HEK293 (cell line): ENCODE data around the gene CETN3.

Source experiments
- AEBP2 ChIP-seq: fragments of 450-650 bp; formaldehyde crosslinking; IDR thresholded peaks from 2 replicates; pipeline ENCODE4 v1.5.1; 2016; ENCODE audit warnings: missing biosample characterization, missing genetic modification characterization, borderline replicate concordance
- EGR2 ChIP-seq: fragments of 450-650 bp; formaldehyde crosslinking; IDR thresholded peaks from 2 replicates; pipeline ENCODE4 v1.5.1; 2016; ENCODE audit warnings: low read depth, missing biosample characterization, missing genetic modification characterization
- GLIS2 ChIP-seq: fragments of 450-650 bp; formaldehyde crosslinking; IDR thresholded peaks from 2 replicates; pipeline ENCODE4 v1.5.1; 2016; ENCODE audit warnings: missing biosample characterization, missing genetic modification characterization
- IKZF3 ChIP-seq: fragments of 450-650 bp; IDR thresholded peaks from 2 replicates; pipeline ENCODE4 v1.5.0; 2018; ENCODE audit warnings: missing biosample characterization, mild to moderate bottlenecking, missing genetic modification characterization, moderate library complexity
- KLF7 ChIP-seq: fragments of 450-650 bp; formaldehyde crosslinking; IDR thresholded peaks from 2 replicates; pipeline ENCODE4 v1.5.1; 2016; ENCODE audit warnings: missing biosample characterization, missing genetic modification characterization, borderline replicate concordance
- PATZ1 ChIP-seq: fragments of 450-650 bp; formaldehyde crosslinking; IDR thresholded peaks from 2 replicates; pipeline ENCODE4 v1.5.1; 2016; ENCODE audit warnings: missing biosample characterization, missing genetic modification characterization
- SCRT1 ChIP-seq: fragments of 450-650 bp; formaldehyde crosslinking; IDR thresholded peaks from 2 replicates; pipeline ENCODE4 v1.5.1; 2016; ENCODE audit warnings: missing biosample characterization, missing genetic modification characterization, borderline replicate concordance
- SETDB1 ChIP-seq: IDR thresholded peaks from one replicate; pipeline ENCODE4 v1.6.1; 2017; ENCODE audit warnings: mild to moderate bottlenecking, low read length, moderate library complexity, mixed read lengths; ENCODE audit not compliant: insufficient read length
- TRIM28 ChIP-seq: IDR thresholded peaks from 2 replicates; pipeline ENCODE4 v1.6.1; 2011; ENCODE audit warnings: low read length, control low read depth, borderline replicate concordance
- ZBTB21 ChIP-seq: fragments of 450-650 bp; formaldehyde crosslinking; IDR thresholded peaks from 2 replicates; pipeline ENCODE4 v1.5.1; 2017; ENCODE audit warnings: missing biosample characterization, missing genetic modification characterization
- ZBTB26 ChIP-seq: fragments of 450-650 bp; formaldehyde crosslinking; optimal IDR thresholded peaks from 2 replicates; pipeline ENCODE3; 2016; ENCODE audit warnings: missing biosample characterization, mild to moderate bottlenecking, missing genetic modification characterization
- ZBTB48 ChIP-seq: fragments of 450-650 bp; formaldehyde crosslinking; IDR thresholded peaks from 2 replicates; pipeline ENCODE4 v1.5.1; 2016; ENCODE audit warnings: missing biosample characterization, missing genetic modification characterization
- ZFP37 ChIP-seq: fragments of 450-650 bp; formaldehyde crosslinking; IDR thresholded peaks from 2 replicates; pipeline ENCODE4 v1.5.1; 2016; ENCODE audit warnings: missing biosample characterization, missing genetic modification characterization
- ZFP69B ChIP-seq: fragments of 450-650 bp; formaldehyde crosslinking; IDR thresholded peaks from 2 replicates; pipeline ENCODE4 v1.5.1; 2016; ENCODE audit warnings: missing biosample characterization, missing genetic modification characterization
- ZNF157 ChIP-seq: fragments of 450-650 bp; formaldehyde crosslinking; IDR thresholded peaks from 2 replicates; pipeline ENCODE4 v1.5.1; 2016; ENCODE audit warnings: missing biosample characterization, missing genetic modification characterization
- ZNF24 ChIP-seq: fragments of 450-650 bp; formaldehyde crosslinking; IDR thresholded peaks from 2 replicates; pipeline ENCODE4 v1.5.1; 2016; ENCODE audit warnings: missing biosample characterization, missing genetic modification characterization
- ZNF266 ChIP-seq: fragments of 450-650 bp; formaldehyde crosslinking; IDR thresholded peaks from 2 replicates; pipeline ENCODE4 v1.5.1; 2016; ENCODE audit warnings: missing biosample characterization, missing genetic modification characterization, low read depth
- ZNF280D ChIP-seq: fragments of 450-650 bp; formaldehyde crosslinking; IDR thresholded peaks from 2 replicates; pipeline ENCODE4 v1.5.1; 2016; ENCODE audit warnings: missing biosample characterization, missing genetic modification characterization
- ZNF324 ChIP-seq: fragments of 450-650 bp; formaldehyde crosslinking; IDR thresholded peaks from 2 replicates; pipeline ENCODE4 v1.5.1; 2016; ENCODE audit warnings: missing biosample characterization, missing genetic modification characterization
- ZNF37A ChIP-seq: fragments of 450-650 bp; IDR thresholded peaks from 2 replicates; pipeline ENCODE4 v1.5.1; 2018; ENCODE audit warnings: missing biosample characterization, missing genetic modification characterization
- ZNF416 ChIP-seq: fragments of 450-650 bp; formaldehyde crosslinking; IDR thresholded peaks from 2 replicates; pipeline ENCODE4 v1.5.1; 2016; ENCODE audit warnings: missing biosample characterization, missing genetic modification characterization
- ZNF521 ChIP-seq: fragments of 450-650 bp; formaldehyde crosslinking; IDR thresholded peaks from 2 replicates; pipeline ENCODE4 v1.5.1; 2017; ENCODE audit warnings: missing biosample characterization, mild to moderate bottlenecking, missing genetic modification characterization
- ZNF596 ChIP-seq: fragments of 450-650 bp; IDR thresholded peaks from 2 replicates; pipeline ENCODE4 v1.5.0; 2018; ENCODE audit warnings: missing biosample characterization, mild to moderate bottlenecking, missing genetic modification characterization, moderate library complexity
- ZNF645 ChIP-seq: fragments of 450-650 bp; formaldehyde crosslinking; IDR thresholded peaks from 2 replicates; pipeline ENCODE4; 2016; ENCODE audit warnings: missing biosample characterization, missing genetic modification characterization
- ZNF677 ChIP-seq: fragments of 450-650 bp; IDR thresholded peaks from 2 replicates; pipeline ENCODE4 v1.5.0; 2018; ENCODE audit warnings: missing biosample characterization, mild to moderate bottlenecking, missing genetic modification characterization, moderate library complexity
- ZNF776 ChIP-seq: fragments of 450-650 bp; formaldehyde crosslinking; IDR thresholded peaks from 2 replicates; pipeline ENCODE4 v1.5.0; 2017; ENCODE audit warnings: missing biosample characterization, missing genetic modification characterization, borderline replicate concordance
- ZNF777 ChIP-seq: fragments of 450-650 bp; formaldehyde crosslinking; IDR thresholded peaks from 2 replicates; pipeline ENCODE4 v1.5.1; 2017; ENCODE audit warnings: missing biosample characterization, missing genetic modification characterization, borderline replicate concordance
- ZNF830 ChIP-seq: fragments of 450-650 bp; IDR thresholded peaks from 2 replicates; pipeline ENCODE4 v1.5.0; 2018; ENCODE audit warnings: missing biosample characterization, missing genetic modification characterization, low read depth, mild to moderate bottlenecking, moderate library complexity
- ZNF837 ChIP-seq: fragments of 450-650 bp; formaldehyde crosslinking; IDR thresholded peaks from 2 replicates; pipeline ENCODE4 v1.5.1; 2016; ENCODE audit warnings: missing biosample characterization, missing genetic modification characterization
- ZSCAN5A ChIP-seq: fragments of 450-650 bp; formaldehyde crosslinking; IDR thresholded peaks from 2 replicates; pipeline ENCODE4 v1.5.1; 2016; ENCODE audit warnings: missing biosample characterization, missing genetic modification characterization
- ZXDB ChIP-seq: fragments of 450-650 bp; formaldehyde crosslinking; IDR thresholded peaks from 2 replicates; pipeline ENCODE4 v1.5.1; 2016; ENCODE audit warnings: missing biosample characterization, missing genetic modification characterization

The CETN3 gene

GRCh38 chr5:90410178-90410762 lies 714 bp upstream of the CETN3 start (continued):
- no peak for TF ChIP-seq ZSCAN5A
- no peak for TF ChIP-seq IKZF3 (tag by site-specific recombination)
- peak; percentile 9; the same call in 1 of the 2 replicates for TF ChIP-seq ZFP37
- no peak for TF ChIP-seq ZNF830 (tag by site-specific recombination)
- TF ChIP-seq ZNF280D (tag by site-specific recombination), result no peak
- no peak for TF ChIP-seq GLIS2
- TF ChIP-seq SCRT1 (tag by site-specific recombination), result no peak
- TF ChIP-seq ZNF24 (tag by site-specific recombination), result no peak
- TF ChIP-seq ZNF324 (tag by site-specific recombination), result 0 out of 2 replicates have a peak, but pooled peaks have one; percentile 24
- TF ChIP-seq SETDB1, result no peak
- TF ChIP-seq ZBTB21 (tag by site-specific recombination), result no peak
- TF ChIP-seq ZNF677 (tag by site-specific recombination), result no peak
- peak; percentile 12; the same call in 1 of the 2 replicates for TF ChIP-seq ZFP69B (tag by site-specific recombination)
- no peak for TF ChIP-seq TRIM28
- TF ChIP-seq ZNF157, result no peak
- TF ChIP-seq ZNF521 (tag by site-specific recombination), result no peak
- TF ChIP-seq ZNF777 (tag by site-specific recombination), result no peak
- no peak for TF ChIP-seq ZNF776 (tag by site-specific recombination)
- TF ChIP-seq ZBTB48, result no peak
- no peak for TF ChIP-seq ZNF37A (tag by site-specific recombination)
- TF ChIP-seq ZXDB (tag by site-specific recombination), result peak; percentile 15
- TF ChIP-seq ZBTB26, result no peak
- no peak for TF ChIP-seq ZNF837
- no peak for TF ChIP-seq ZNF266 (tag by site-specific recombination)
- no peak for TF ChIP-seq ZNF596 (tag by site-specific recombination)
- TF ChIP-seq EGR2 (tag by site-specific recombination), result no peak
- no peak for TF ChIP-seq PATZ1 (tag by site-specific recombination)
- TF ChIP-seq ZNF645 (tag by site-specific recombination), result no peak
- 0 out of 2 replicates have a peak, but pooled peaks have one; percentile 16 for TF ChIP-seq KLF7 (tag by site-specific recombination)
- TF ChIP-seq AEBP2 (tag by site-specific recombination), result no peak
- no peak for TF ChIP-seq ZNF416 (tag by site-specific recombination)
